Activated T-helper 17 cell treated with anti-CD3 and anti-CD28 coated beads, Interleukin-2, amount 50 U/mL, for 72 hours (primary cell): ENCODE measurements around the gene ZNF397. TPM values are rescaled to one million over a fixed set of nuclear protein-coding genes. Genes with fewer than 3 reads are reported as not detected.
"Not testable (repeated sequence)": the region's sequence is repeated elsewhere in the genome, so short reads cannot be mapped to it uniquely, and the experiment has no call there.

Experiments used
- ATAC-seq: fragments of 150-1000 bp; cut with Tn5 transposase; replicated peaks from 2 replicates; pipeline ENCODE4 v1.10.0; 2021; ENCODE audit warnings: mild to moderate bottlenecking, moderate library complexity
- H3K27ac Mint-ChIP-seq: one replicate; pipeline ENCODE4 v1.8.0; 2022; ENCODE audit warnings: mixed read lengths
- H3K27me3 Mint-ChIP-seq: one replicate; pipeline ENCODE4 v1.8.0; 2022; ENCODE audit warnings: mixed read lengths
- H3K36me3 Mint-ChIP-seq: one replicate; pipeline ENCODE4 v1.8.0; 2022; ENCODE audit warnings: low read depth, mild to moderate bottlenecking, mixed read lengths
- H3K4me1 Mint-ChIP-seq: one replicate; pipeline ENCODE4 v1.8.0; 2022; ENCODE audit warnings: mixed read lengths
- H3K4me3 Mint-ChIP-seq: one replicate; pipeline ENCODE4 v1.8.0; 2022; ENCODE audit warnings: mild to moderate bottlenecking, mixed read lengths
- H3K9me3 Mint-ChIP-seq: one replicate; pipeline ENCODE4 v1.8.0; 2022; ENCODE audit warnings: mixed read lengths
- total RNA-seq, 2 donors: library from RNA; stranded (reverse); gene quantifications; one replicate each; pipeline ENCODE4 v1.2.3, GENCODE V29; 2022

Gene ZNF397
- 10 to 100 TPM in 1 of 2 donors, 1 to 10 TPM in 1; 9.7 to 25.0 TPM for total RNA-seq

- H3K9me3 Mint-ChIP-seq: no peaks in the 10 kb centered on the region
- peak; percentile 99 for ATAC-seq
- peaks cover 49% of the 10 kb centered on the region for H3K36me3 Mint-ChIP-seq
- peaks cover 10% of the 10 kb centered on the region for H3K4me1 Mint-ChIP-seq
- peak within 1 kb of the TSS; percentile 95 for H3K4me3 Mint-ChIP-seq
- no peaks in the 10 kb centered on the region for H3K27me3 Mint-ChIP-seq
- H3K27ac Mint-ChIP-seq: peak within 1 kb of the TSS; percentile 98
Measured at GRCh38 chr18:35240664-35241447, at the start of gene ZNF397. ZNF397 (plus strand) TSS chr18:35241034; CDS start chr18:35242471, 1,437 bp downstream.

- Mint-ChIP-seq H3K9me3 (no peaks in the 10 kb centered on the region), H3K36me3 (no peaks in the 10 kb centered on the region), H3K27me3 (peaks cover 4% of the 10 kb centered on the region), H3K4me1 (no peaks in the 10 kb centered on the region), H3K4me3 (no peak overlapping the region), H3K27ac (no peak overlapping the region)
- ATAC-seq: no peak
Measured at GRCh38 chr18:35191698-35192025, 49.2 kb upstream of the ZNF397 start.

- H3K36me3 Mint-ChIP-seq: no peaks in the 10 kb centered on the region
- H3K4me1 Mint-ChIP-seq: no peaks in the 10 kb centered on the region
- H3K27ac Mint-ChIP-seq: no peak overlapping the region
- ATAC-seq: no peak
- peaks cover 4% of the 10 kb centered on the region for H3K27me3 Mint-ChIP-seq
- no peaks in the 10 kb centered on the region for H3K9me3 Mint-ChIP-seq
- H3K4me3 Mint-ChIP-seq: no peak overlapping the region
Measured at GRCh38 chr18:35192415-35192814, 48.4 kb upstream of the ZNF397 start.

- H3K4me1 Mint-ChIP-seq: no peaks in the 10 kb centered on the region
- no peaks in the 10 kb centered on the region for H3K9me3 Mint-ChIP-seq
- ATAC-seq: no peak
- H3K36me3 Mint-ChIP-seq: no peaks in the 10 kb centered on the region
- no peak overlapping the region for H3K27ac Mint-ChIP-seq
- H3K4me3 Mint-ChIP-seq: no peak overlapping the region
- peaks cover 4% of the 10 kb centered on the region for H3K27me3 Mint-ChIP-seq
Measured at GRCh38 chr18:35193316-35193715, 47.5 kb upstream of the ZNF397 start.

GRCh38 chr18:35197296-35197695 lies 43.5 kb upstream of the ZNF397 start:
- Mint-ChIP-seq H3K27ac (no peak overlapping the region), H3K36me3 (no peaks in the 10 kb centered on the region), H3K9me3 (no peaks in the 10 kb centered on the region), H3K4me3 (no peak overlapping the region), H3K4me1 (no peaks in the 10 kb centered on the region), H3K27me3 (peaks cover 12% of the 10 kb centered on the region)
- ATAC-seq: no peak

GRCh38 chr18:35201256-35201931 lies 39.4 kb upstream of the ZNF397 start:
- Mint-ChIP-seq H3K4me3 (no peak overlapping the region), H3K27me3 (peaks cover 17% of the 10 kb centered on the region), H3K27ac (no peak overlapping the region), H3K9me3 (peaks cover 10% of the 10 kb centered on the region), H3K4me1 (no peaks in the 10 kb centered on the region), H3K36me3 (no peaks in the 10 kb centered on the region)
- no peak for ATAC-seq

- no peaks in the 10 kb centered on the region for H3K4me1 Mint-ChIP-seq
- H3K27ac Mint-ChIP-seq: no peak overlapping the region
- H3K36me3 Mint-ChIP-seq: no peaks in the 10 kb centered on the region
- no peak for ATAC-seq
- H3K9me3 Mint-ChIP-seq: peaks cover 10% of the 10 kb centered on the region
- H3K4me3 Mint-ChIP-seq: no peak overlapping the region
- H3K27me3 Mint-ChIP-seq: peaks cover 17% of the 10 kb centered on the region
Measured at GRCh38 chr18:35203067-35203466, 37.8 kb upstream of the ZNF397 start.

- Mint-ChIP-seq H3K36me3 (no peaks in the 10 kb centered on the region), H3K4me3 (no peak overlapping the region), H3K27ac (no peak overlapping the region)
Measured at GRCh38 chr18:35205199-35205712, 35.6 kb upstream of the ZNF397 start.

GRCh38 chr18:35205746-35206458 lies 34.9 kb upstream of the ZNF397 start:
- peaks cover 12% of the 10 kb centered on the region for H3K27me3 Mint-ChIP-seq
- H3K4me3 Mint-ChIP-seq, H3K9me3 Mint-ChIP-seq, H3K27ac Mint-ChIP-seq, ATAC-seq, H3K4me1 Mint-ChIP-seq, H3K36me3 Mint-ChIP-seq: not testable (repeated sequence)

More at GRCh38 chr18:35205199-35205712, 35.6 kb upstream of the ZNF397 start:
- no peaks in the 10 kb centered on the region for H3K4me1 Mint-ChIP-seq
- ATAC-seq: no peak
- H3K27me3 Mint-ChIP-seq: peaks cover 12% of the 10 kb centered on the region
- H3K9me3 Mint-ChIP-seq: peaks cover 10% of the 10 kb centered on the region

- no peaks in the 10 kb centered on the region for H3K9me3 Mint-ChIP-seq
- no peak for ATAC-seq
- H3K27ac Mint-ChIP-seq: no peak overlapping the region
- no peaks in the 10 kb centered on the region for H3K27me3 Mint-ChIP-seq
- H3K4me1 Mint-ChIP-seq: no peaks in the 10 kb centered on the region
- no peaks in the 10 kb centered on the region for H3K36me3 Mint-ChIP-seq
- H3K4me3 Mint-ChIP-seq: no peak overlapping the region
Measured at GRCh38 chr18:35215026-35215425, 25.8 kb upstream of the ZNF397 start.

- H3K4me1 Mint-ChIP-seq, H3K27ac Mint-ChIP-seq, H3K9me3 Mint-ChIP-seq, H3K27me3 Mint-ChIP-seq, H3K4me3 Mint-ChIP-seq, H3K36me3 Mint-ChIP-seq, ATAC-seq: not testable (repeated sequence)
Measured at GRCh38 chr18:35216611-35217010, 24.2 kb upstream of the ZNF397 start.

GRCh38 chr18:35219331-35219730 lies 21.5 kb upstream of the ZNF397 start:
- not testable (repeated sequence) for ATAC-seq, H3K27ac Mint-ChIP-seq, H3K4me3 Mint-ChIP-seq, H3K9me3 Mint-ChIP-seq, H3K4me1 Mint-ChIP-seq, H3K27me3 Mint-ChIP-seq, H3K36me3 Mint-ChIP-seq

GRCh38 chr18:35220424-35220823 lies 20.4 kb upstream of the ZNF397 start:
- Mint-ChIP-seq H3K27ac (no peak overlapping the region), H3K4me1 (no peaks in the 10 kb centered on the region), H3K27me3 (no peaks in the 10 kb centered on the region), H3K4me3 (no peak overlapping the region), H3K9me3 (no peaks in the 10 kb centered on the region), H3K36me3 (no peaks in the 10 kb centered on the region)
- no peak for ATAC-seq

- H3K4me1 Mint-ChIP-seq: no peaks in the 10 kb centered on the region
- no peak for ATAC-seq
- H3K9me3 Mint-ChIP-seq: no peaks in the 10 kb centered on the region
- H3K27me3 Mint-ChIP-seq: no peaks in the 10 kb centered on the region
- no peak overlapping the region for H3K4me3 Mint-ChIP-seq
- no peak overlapping the region for H3K27ac Mint-ChIP-seq
- H3K36me3 Mint-ChIP-seq: no peaks in the 10 kb centered on the region
Measured at GRCh38 chr18:35223797-35224196, 17.0 kb upstream of the ZNF397 start.
